K562 (cell line): ENCODE results near the gene INPP4B. TPM values are rescaled to one million over a fixed set of nuclear protein-coding genes. Genes with fewer than 3 reads are reported as not detected.

Experiments
- ATAC-seq: fragments of 200-7000 bp; cut with Tn5 transposase; 3 replicates; pipeline ENCODE4 v1.9.1; 2020; ENCODE audit warnings: moderate library complexity
- BruUV-seq: library from RNA; stranded (reverse); fragments of 400-500 nt; replicated peaks from 2 replicates; lab custom pipeline; 2021; lab: Mats Ljungman, UMichigan
- CTCF ChIA-PET: fragments of 300-600 bp; formaldehyde crosslinking; extraction: SDS; loops from one replicate; lab custom pipeline; 2021; ENCODE audit warnings: low intra/inter-chr PET ratio; lab: Yijun Ruan, JAX
- POLR2A ChIA-PET: fragments of 300-600, 350-650 bp; sonication (Branson Sonifier 250); formaldehyde crosslinking; extraction: SDS; loops from one replicate; lab custom pipeline; 2021; ENCODE audit warnings: antibody characterized with exemption, inconsistent platforms; lab: Yijun Ruan, JAX
- DNase-seq, 4 experiments: peaks; one replicate each; pipeline versions ENCODE4 v3.0.0 to v3.0.0-alpha.2; 2011 to 2018; ENCODE audit warnings: low spot score in 3 of 4, mixed read lengths in 3 of 4; ENCODE audit errors: extremely low read depth in 1 of 4
- FAIRE-seq: peaks from 2 replicates; lab custom pipeline; 2011; peaks lifted over from hg19 to GRCh38; lab: Jason Lieb, UNC
- H2AFZ ChIP-seq: 2 replicates; pipeline ENCODE4 v1.6.0; 2011; ENCODE audit warnings: low read depth, low read length, control low read depth, inconsistent platforms
- H3K27ac ChIP-seq: fragments of 200-600 bp; 3 replicates; pipeline ENCODE4 v1.8.0; 2011; ENCODE audit warnings: low read depth, mild to moderate bottlenecking, control low read depth, inconsistent platforms, low read length, moderate library complexity, mixed read lengths; ENCODE audit errors: extremely low read depth
- H3K27me3 ChIP-seq, 2 experiments: fragments of 300-600 bp in 1 of 2; 2 replicates in 1 of 2; 3 replicates in 1 of 2; pipeline versions ENCODE4 v1.6.0 to v1.8.0; 2011; ENCODE audit warnings: inconsistent platforms in 2 of 2, low read length in 2 of 2, mild to moderate bottlenecking in 1 of 2, mixed read lengths in 1 of 2, moderate library complexity in 1 of 2; ENCODE audit not compliant: control insufficient read depth in 2 of 2, insufficient read depth in 2 of 2
- H3K36me3 ChIP-seq: fragments of 300-600 bp; 3 replicates; pipeline ENCODE4 v1.8.0; 2011; ENCODE audit warnings: mild to moderate bottlenecking, low read length, inconsistent platforms; ENCODE audit not compliant: control insufficient read depth, insufficient read depth
- H3K4me1 ChIP-seq, 2 experiments: fragments of 200-600 bp in 1 of 2; replicated peaks in 1 of 2; 2 replicates in 1 of 2; 3 replicates in 1 of 2; pipeline versions ENCODE4 v1.5.1 to v1.8.0; 2011; ENCODE audit warnings: inconsistent platforms in 2 of 2, low read length in 2 of 2, mild to moderate bottlenecking in 1 of 2, mixed read lengths in 1 of 2, moderate library complexity in 1 of 2; ENCODE audit not compliant: control insufficient read depth in 2 of 2, insufficient read depth in 2 of 2
- H3K4me2 ChIP-seq: 2 replicates; pipeline ENCODE4 v1.6.1; 2011; ENCODE audit warnings: low read length, control low read depth, inconsistent platforms, mixed read lengths; ENCODE audit not compliant: insufficient read depth
- H3K4me3 ChIP-seq: fragments of 200-600 bp; sonication (generic), shearing (Covaris generic); 2 replicates; pipeline ENCODE4 v1.5.1; 2016; ENCODE audit warnings: control low read depth, inconsistent platforms
- H3K79me2 ChIP-seq: fragments of 200-600 bp; 3 replicates; pipeline ENCODE4 v1.8.0; 2011; ENCODE audit warnings: low read length, inconsistent platforms; ENCODE audit not compliant: control insufficient read depth, insufficient read depth
- H3K9ac ChIP-seq, 2 experiments: 2 replicates each; pipeline versions ENCODE4 v1.6.0 to v1.6.1; 2011; ENCODE audit warnings: low read depth in 2 of 2, low read length in 2 of 2, control low read depth in 1 of 2, inconsistent platforms in 1 of 2, mild to moderate bottlenecking in 1 of 2, mixed read lengths in 1 of 2; ENCODE audit not compliant: insufficient read depth in 1 of 2
- H3K9me1 ChIP-seq: one replicate; pipeline ENCODE4 v1.6.0; 2011; ENCODE audit warnings: inconsistent platforms, mild to moderate bottlenecking, low read length, moderate library complexity; ENCODE audit not compliant: control insufficient read depth, insufficient read depth
- H3K9me3 ChIP-seq: replicated peaks from 2 replicates; pipeline ENCODE4 v1.5.1; 2011; ENCODE audit warnings: low read depth, low read length, inconsistent platforms; ENCODE audit not compliant: control insufficient read depth, insufficient read depth
- H4K20me1 ChIP-seq: replicated peaks from 2 replicates; pipeline ENCODE4 v1.6.1; 2011; ENCODE audit warnings: low read length, inconsistent platforms, mixed read lengths; ENCODE audit not compliant: control insufficient read depth, insufficient read depth
- CEBPG ChIP-seq, 3 experiments: fragments of 200-800 bp in 1 of 3; sonication (Bioruptor generic) in 1 of 3; sonication (generic) in 1 of 3; formaldehyde crosslinking in 1 of 3; IDR thresholded peaks in 2 of 3; conservative IDR thresholded peaks in 1 of 3; 2 replicates each; pipeline versions ENCODE4 v1.6.1 to v1.8.0; 2016 to 2022; ENCODE audit warnings: missing compliant biosample characterization in 2 of 3, missing genetic modification characterization in 2 of 3, mild to moderate bottlenecking in 1 of 3, missing genetic modification reagents in 1 of 3
- GATAD2B ChIP-seq: fragments of 450-650 bp; IDR thresholded peaks from 2 replicates; pipeline ENCODE4 v1.6.1; 2017; ENCODE audit warnings: mild to moderate bottlenecking, borderline replicate concordance
- GMEB1 ChIP-seq: fragments of 250-450 bp; sonication (Bioruptor Pico); IDR thresholded peaks from 2 replicates; pipeline ENCODE4 v1.4.0; 2020; ENCODE audit warnings: mild to moderate bottlenecking
- LCOR ChIP-seq: sonication (generic); formaldehyde crosslinking; IDR thresholded peaks from 2 replicates; pipeline ENCODE4 v1.8.0; 2022; ENCODE audit warnings: mild to moderate bottlenecking, missing genetic modification reagents
- MNT ChIP-seq, 2 experiments: fragments of 450-650 bp; conservative IDR thresholded peaks; 2 replicates each; pipeline ENCODE4 v1.6.1; 2017; ENCODE audit warnings: mild to moderate bottlenecking in 2 of 2, moderate library complexity in 2 of 2
- NR2C1 ChIP-seq, 2 experiments: fragments of 450-650 bp; IDR thresholded peaks; 2 replicates each; pipeline ENCODE4 v1.6.1; 2017; ENCODE audit warnings: mild to moderate bottlenecking in 2 of 2, antibody characterized with exemption in 1 of 2, inconsistent platforms in 1 of 2, missing compliant biosample characterization in 1 of 2, missing genetic modification characterization in 1 of 2
- PURB ChIP-seq: sonication (generic); formaldehyde crosslinking; IDR thresholded peaks from 2 replicates; pipeline ENCODE4 v1.9.0; 2021; ENCODE audit warnings: low read depth, mild to moderate bottlenecking, missing genetic modification reagents
- TAF9B ChIP-seq: fragments of 450-650 bp; IDR thresholded peaks from 2 replicates; pipeline ENCODE4 v1.6.1; 2018; ENCODE audit warnings: mild to moderate bottlenecking; ENCODE audit not compliant: partially characterized antibody
- TGIF2 ChIP-seq: sonication (generic); formaldehyde crosslinking; IDR thresholded peaks from 2 replicates; pipeline ENCODE4 v1.8.1; 2022; ENCODE audit warnings: mild to moderate bottlenecking, missing genetic modification reagents, moderate library complexity
- ZBTB8A ChIP-seq: fragments of 450-650 bp; IDR thresholded peaks from 2 replicates; pipeline ENCODE4 v1.6.1; 2018; ENCODE audit warnings: mild to moderate bottlenecking, moderate library complexity; ENCODE audit not compliant: partially characterized antibody
- ZNF23 ChIP-seq: fragments of 250-450 bp; sonication (Bioruptor Pico); IDR thresholded peaks from 2 replicates; pipeline ENCODE4 v1.4.0; 2020; ENCODE audit warnings: mild to moderate bottlenecking
- ZNF507 ChIP-seq: conservative IDR thresholded peaks from 2 replicates; pipeline ENCODE4 v1.6.1; 2017; ENCODE audit warnings: missing genetic modification characterization, missing compliant biosample characterization
- ZNF512 ChIP-seq: IDR thresholded peaks from 2 replicates; pipeline ENCODE4 v1.6.1; 2016; ENCODE audit warnings: missing genetic modification characterization, missing compliant biosample characterization
- ZNF644 ChIP-seq: fragments of 200-800 bp; sonication (Bioruptor generic); IDR thresholded peaks from 2 replicates; pipeline ENCODE4 v1.6.1; 2016; ENCODE audit warnings: low read depth, missing genetic modification characterization, missing compliant biosample characterization
- ZNF75A ChIP-seq: fragments of 450-650 bp; formaldehyde crosslinking; IDR thresholded peaks from 2 replicates; pipeline ENCODE4 v1.4.0; 2020; ENCODE audit warnings: mild to moderate bottlenecking
- WGBS: fragments of 100-300 bp; shearing (Covaris generic); methylation state at CpG from one replicate; pipeline ENCODE4 v1.1.6; 2016; ENCODE audit warnings: low coverage, mixed read lengths; ENCODE audit not compliant: insufficient coverage; ENCODE audit errors: missing lambda C conversion rate; 5-methylcytosine and 5-hydroxymethylcytosine counted together
- in situ Hi-C: fragments of 300-500 bp; cut with MboI; formaldehyde crosslinking; loops from 4 replicates; pipeline ENCODE4 v1.15.0; 2018; ENCODE audit warnings: inconsistent platforms, mixed read lengths
- intact Hi-C: fragments of 100-400 bp; cut with micrococcal nuclease; formaldehyde crosslinking; loops from 2 replicates; pipeline ENCODE4 v1.14.2; 2022
- polyA plus RNA-seq, 8 experiments: library from polyadenylated mRNA; depleted of rRNA in 4 of 8; stranded (reverse) in 5 of 8; unstranded in 3 of 8; fragments of >200 nt; fragmentation: Nextera tagmentation in 2 of 8; fragmentation: Illumina TruSeq in 1 of 8; extraction: Ambion mirVana in 2 of 8; extraction: Trizol in 1 of 8; gene quantifications; 2 replicates each; pipeline versions ENCODE4 v1.2.1 to v1.2.3, GENCODE V29; 2011 to 2014; ENCODE audit warnings: inconsistent platforms in 1 of 8, missing spikeins in 1 of 8
- total RNA-seq, 7 experiments: library from RNA; depleted of rRNA in 6 of 7; stranded (reverse); fragments of >200 nt in 6 of 7; fragmentation: Illumina TruSeq in 2 of 7; extraction: Trizol in 2 of 7; gene quantifications; 2 replicates each; pipeline versions ENCODE4 v1.2.1 to v1.2.3, GENCODE V29; 2011 to 2021; ENCODE audit warnings: low replicate concordance in 1 of 7
- TF ChIP-seq, protein P1 (sequence below): fragments of 450-650 bp; IDR thresholded peaks from 2 replicates; pipeline ENCODE4 v1.6.1; 2016

Gene INPP4B
- total and polyA plus RNA-seq, 9 of the 15 experiments (the other 6 are each of a cell fraction or from before 2014, with no cell fraction given) = 0.04 to 0.11 TPM; not detected in 7

DNA sequence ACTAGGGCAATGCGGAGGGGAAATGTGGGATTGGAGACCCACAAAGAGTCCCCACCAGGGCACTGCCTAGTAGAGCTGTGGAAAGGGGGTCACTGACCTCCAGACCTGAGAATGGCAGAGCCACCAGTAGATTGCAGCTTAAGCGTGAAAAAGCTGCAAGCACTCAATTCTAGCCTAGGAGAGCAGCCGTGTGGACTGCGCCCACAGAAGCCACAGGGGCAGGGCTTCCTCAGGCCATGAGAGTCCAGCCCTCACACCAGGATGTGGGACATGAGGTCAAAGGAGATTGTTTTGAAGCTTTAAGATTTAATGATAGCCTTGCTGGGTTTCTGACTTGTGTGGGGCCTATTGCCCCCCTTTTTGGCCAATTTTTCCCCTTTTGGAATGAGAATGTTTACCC is 379.0 kb downstream of the INPP4B start (continued):
- TF ChIP-seq PURB (CRISPR knock-in tag) (no peak), ZNF75A (CRISPR knock-in tag) (no peak), NR2C1 (IDR thresholded peaks at IDR 0.05) (no peak), NR2C1 (tag; IDR thresholded peaks at IDR 0.05) (no peak), ZNF23 (no peak)
- TF ChIP-seq, protein P1, sequence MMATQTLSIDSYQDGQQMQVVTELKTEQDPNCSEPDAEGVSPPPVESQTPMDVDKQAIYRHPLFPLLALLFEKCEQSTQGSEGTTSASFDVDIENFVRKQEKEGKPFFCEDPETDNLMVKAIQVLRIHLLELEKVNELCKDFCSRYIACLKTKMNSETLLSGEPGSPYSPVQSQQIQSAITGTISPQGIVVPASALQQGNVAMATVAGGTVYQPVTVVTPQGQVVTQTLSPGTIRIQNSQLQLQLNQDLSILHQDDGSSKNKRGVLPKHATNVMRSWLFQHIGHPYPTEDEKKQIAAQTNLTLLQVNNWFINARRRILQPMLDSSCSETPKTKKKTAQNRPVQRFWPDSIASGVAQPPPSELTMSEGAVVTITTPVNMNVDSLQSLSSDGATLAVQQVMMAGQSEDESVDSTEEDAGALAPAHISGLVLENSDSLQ = no peak

DNA sequence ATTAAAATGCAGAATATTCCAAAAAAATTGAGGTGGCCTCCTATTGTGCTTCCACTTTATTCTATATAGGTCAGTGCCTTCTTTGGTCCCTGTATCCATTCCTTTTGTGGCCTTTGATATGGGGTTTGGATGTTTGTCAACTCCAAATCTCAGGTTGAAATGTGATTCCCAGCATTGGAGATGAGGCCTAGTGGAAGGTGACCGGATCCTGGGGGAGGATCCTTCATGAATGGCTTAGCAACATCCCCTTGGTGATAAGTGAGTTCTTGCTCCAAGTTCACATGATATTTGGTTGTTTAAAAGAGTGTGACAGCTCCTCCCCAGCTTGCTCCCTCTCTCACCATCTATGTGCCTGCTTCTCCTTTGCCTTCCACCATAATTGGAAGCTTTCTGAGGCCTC is 380.6 kb downstream of the INPP4B start:
- no peaks in the 10 kb centered on the region for H3K9me1 ChIP-seq
- intact Hi-C loops (no loop called here), in situ Hi-C loops (no loop called here)
- no peaks in the 10 kb centered on the region for H3K27me3 ChIP-seq
- H3K4me3 ChIP-seq = no peak overlapping the region
- no peaks in the 10 kb centered on the region for H4K20me1 ChIP-seq
- 0% methylated on average over 1 of the region's 1 CpG for WGBS
- H3K9ac ChIP-seq = no peak overlapping the region
- no peak overlapping the region for H3K27ac ChIP-seq
- FAIRE-seq = no peak
- H3K9me3 ChIP-seq = no peaks in the 10 kb centered on the region
- no peak overlapping the region for H2AFZ ChIP-seq
- no peak for ATAC-seq
- no TSS peak for BruUV-seq
- ChIA-PET CTCF (no interaction called here), POLR2A (no interaction called here)
- no peak for DNase-seq
- H3K4me2 ChIP-seq = no peak overlapping the region
- no peaks in the 10 kb centered on the region for H3K36me3 ChIP-seq
- H3K79me2 ChIP-seq = no peaks in the 10 kb centered on the region
- no peaks in the 10 kb centered on the region for H3K4me1 ChIP-seq
- TF ChIP-seq TAF9B (no peak), TGIF2 (CRISPR knock-in tag) (no peak), ZBTB8A (no peak), GMEB1 (no peak), CEBPG (CRISPR knock-in tag; IDR thresholded peaks at IDR 0.05) (no peak), CEBPG (tag; conservative IDR thresholded peaks at IDR 0.05 in 1 of 2, IDR thresholded peaks at IDR 0.05 in 1 of 2) (no peak), ZNF644 (tag) (no peak), ZNF507 (tag) (no peak), MNT (conservative IDR thresholded peaks at IDR 0.05) (no peak), PURB (CRISPR knock-in tag) (no peak), GATAD2B (no peak), LCOR (CRISPR knock-in tag) (no peak), ZNF512 (tag) (no peak)
